ENCODE results near the gene COX7C. TPM values are rescaled to one million over a fixed set of nuclear protein-coding genes. Genes with fewer than 3 reads are reported as not detected.

Gene COX7C
- total and polyA plus RNA-seq, 9 of the 15 experiments (the other 6 are each of a cell fraction or from before 2014, with no cell fraction given), result 576 to 1,783 (median 996) TPM

DNA sequence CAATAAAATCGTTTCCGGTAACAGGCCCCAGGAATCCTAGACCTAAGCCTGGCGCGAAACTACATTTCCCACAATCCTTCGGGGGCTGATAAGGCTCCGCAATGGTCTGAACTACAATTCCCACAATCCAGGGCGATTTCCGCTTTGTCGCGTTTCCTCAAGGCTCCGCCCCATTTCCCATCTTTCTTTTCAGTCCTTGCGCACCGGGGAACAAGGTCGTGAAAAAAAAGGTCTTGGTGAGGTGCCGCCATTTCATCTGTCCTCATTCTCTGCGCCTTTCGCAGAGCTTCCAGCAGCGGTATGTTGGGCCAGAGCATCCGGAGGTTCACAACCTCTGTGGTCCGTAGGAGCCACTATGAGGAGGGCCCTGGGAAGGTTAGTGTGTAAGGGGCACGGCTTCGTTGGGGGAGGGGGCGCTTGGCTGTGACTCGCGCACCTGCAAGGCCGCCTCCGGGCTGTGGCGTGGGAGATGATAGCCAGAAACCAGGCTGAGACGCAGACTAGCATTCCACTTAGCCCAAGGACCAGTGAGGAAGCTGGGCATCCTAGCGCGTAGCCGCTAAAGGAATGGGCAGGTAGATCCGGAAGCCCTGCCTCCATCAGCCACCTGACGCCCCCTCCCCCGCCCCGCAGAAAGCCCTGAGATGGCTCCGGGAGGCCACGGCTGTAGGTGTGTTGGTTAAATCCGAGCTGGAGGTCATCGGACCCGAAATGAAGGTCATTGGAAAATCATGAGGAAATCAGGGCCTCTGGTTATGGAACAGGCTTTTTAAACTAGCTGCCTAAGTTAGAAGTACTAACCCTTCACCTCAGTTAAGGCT lies at the start of gene COX7C (continued):
- TF ChIP-seq, protein P1, sequence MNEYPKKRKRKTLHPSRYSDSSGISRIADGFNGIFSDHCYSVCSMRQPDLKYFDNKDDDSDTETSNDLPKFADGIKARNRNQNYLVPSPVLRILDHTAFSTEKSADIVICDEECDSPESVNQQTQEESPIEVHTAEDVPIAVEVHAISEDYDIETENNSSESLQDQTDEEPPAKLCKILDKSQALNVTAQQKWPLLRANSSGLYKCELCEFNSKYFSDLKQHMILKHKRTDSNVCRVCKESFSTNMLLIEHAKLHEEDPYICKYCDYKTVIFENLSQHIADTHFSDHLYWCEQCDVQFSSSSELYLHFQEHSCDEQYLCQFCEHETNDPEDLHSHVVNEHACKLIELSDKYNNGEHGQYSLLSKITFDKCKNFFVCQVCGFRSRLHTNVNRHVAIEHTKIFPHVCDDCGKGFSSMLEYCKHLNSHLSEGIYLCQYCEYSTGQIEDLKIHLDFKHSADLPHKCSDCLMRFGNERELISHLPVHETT (CRISPR knock-in tag; conservative IDR thresholded peaks at IDR 0.05 in 1 of 2, IDR thresholded peaks at IDR 0.05 in 1 of 2), result no peak
- TF ChIP-seq, protein P2, sequence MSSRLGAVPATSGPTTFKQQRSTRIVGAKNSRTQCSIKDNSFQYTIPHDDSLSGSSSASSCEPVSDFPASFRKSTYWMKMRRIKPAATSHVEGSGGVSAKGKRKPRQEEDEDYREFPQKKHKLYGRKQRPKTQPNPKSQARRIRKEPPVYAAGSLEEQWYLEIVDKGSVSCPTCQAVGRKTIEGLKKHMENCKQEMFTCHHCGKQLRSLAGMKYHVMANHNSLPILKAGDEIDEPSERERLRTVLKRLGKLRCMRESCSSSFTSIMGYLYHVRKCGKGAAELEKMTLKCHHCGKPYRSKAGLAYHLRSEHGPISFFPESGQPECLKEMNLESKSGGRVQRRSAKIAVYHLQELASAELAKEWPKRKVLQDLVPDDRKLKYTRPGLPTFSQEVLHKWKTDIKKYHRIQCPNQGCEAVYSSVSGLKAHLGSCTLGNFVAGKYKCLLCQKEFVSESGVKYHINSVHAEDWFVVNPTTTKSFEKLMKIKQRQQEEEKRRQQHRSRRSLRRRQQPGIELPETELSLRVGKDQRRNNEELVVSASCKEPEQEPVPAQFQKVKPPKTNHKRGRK (tag; IDR thresholded peaks at IDR 0.05), result no peak
- no peak for TF ChIP-seq C11orf30 (IDR thresholded peaks at IDR 0.05; ENCODE audit: low read depth)
- no peak for TF ChIP-seq MECOM (CRISPR knock-in tag; IDR thresholded peaks at IDR 0.05)
- no peak for TF ChIP-seq PHF21A (IDR thresholded peaks at IDR 0.05; ENCODE audit: borderline replicate concordance, low read depth)
- no peak for TF ChIP-seq HDGF (IDR thresholded peaks at IDR 0.05)
- TF ChIP-seq ZNF79 (CRISPR knock-in tag; IDR thresholded peaks at IDR 0.05; ENCODE audit: low read depth), result no peak
- no peak for TF ChIP-seq FOXM1 (IDR thresholded peaks at IDR 0.05; ENCODE audit: low read depth)
- no peak for TF ChIP-seq FOXM1 (CRISPR knock-in tag; IDR thresholded peaks at IDR 0.05; ENCODE audit: low read depth)
- no peak for TF ChIP-seq IRF2 (CRISPR knock-in tag; IDR thresholded peaks at IDR 0.05)
- no peak for TF ChIP-seq NFATC3 (IDR thresholded peaks at IDR 0.05)
- TF ChIP-seq, protein P3, sequence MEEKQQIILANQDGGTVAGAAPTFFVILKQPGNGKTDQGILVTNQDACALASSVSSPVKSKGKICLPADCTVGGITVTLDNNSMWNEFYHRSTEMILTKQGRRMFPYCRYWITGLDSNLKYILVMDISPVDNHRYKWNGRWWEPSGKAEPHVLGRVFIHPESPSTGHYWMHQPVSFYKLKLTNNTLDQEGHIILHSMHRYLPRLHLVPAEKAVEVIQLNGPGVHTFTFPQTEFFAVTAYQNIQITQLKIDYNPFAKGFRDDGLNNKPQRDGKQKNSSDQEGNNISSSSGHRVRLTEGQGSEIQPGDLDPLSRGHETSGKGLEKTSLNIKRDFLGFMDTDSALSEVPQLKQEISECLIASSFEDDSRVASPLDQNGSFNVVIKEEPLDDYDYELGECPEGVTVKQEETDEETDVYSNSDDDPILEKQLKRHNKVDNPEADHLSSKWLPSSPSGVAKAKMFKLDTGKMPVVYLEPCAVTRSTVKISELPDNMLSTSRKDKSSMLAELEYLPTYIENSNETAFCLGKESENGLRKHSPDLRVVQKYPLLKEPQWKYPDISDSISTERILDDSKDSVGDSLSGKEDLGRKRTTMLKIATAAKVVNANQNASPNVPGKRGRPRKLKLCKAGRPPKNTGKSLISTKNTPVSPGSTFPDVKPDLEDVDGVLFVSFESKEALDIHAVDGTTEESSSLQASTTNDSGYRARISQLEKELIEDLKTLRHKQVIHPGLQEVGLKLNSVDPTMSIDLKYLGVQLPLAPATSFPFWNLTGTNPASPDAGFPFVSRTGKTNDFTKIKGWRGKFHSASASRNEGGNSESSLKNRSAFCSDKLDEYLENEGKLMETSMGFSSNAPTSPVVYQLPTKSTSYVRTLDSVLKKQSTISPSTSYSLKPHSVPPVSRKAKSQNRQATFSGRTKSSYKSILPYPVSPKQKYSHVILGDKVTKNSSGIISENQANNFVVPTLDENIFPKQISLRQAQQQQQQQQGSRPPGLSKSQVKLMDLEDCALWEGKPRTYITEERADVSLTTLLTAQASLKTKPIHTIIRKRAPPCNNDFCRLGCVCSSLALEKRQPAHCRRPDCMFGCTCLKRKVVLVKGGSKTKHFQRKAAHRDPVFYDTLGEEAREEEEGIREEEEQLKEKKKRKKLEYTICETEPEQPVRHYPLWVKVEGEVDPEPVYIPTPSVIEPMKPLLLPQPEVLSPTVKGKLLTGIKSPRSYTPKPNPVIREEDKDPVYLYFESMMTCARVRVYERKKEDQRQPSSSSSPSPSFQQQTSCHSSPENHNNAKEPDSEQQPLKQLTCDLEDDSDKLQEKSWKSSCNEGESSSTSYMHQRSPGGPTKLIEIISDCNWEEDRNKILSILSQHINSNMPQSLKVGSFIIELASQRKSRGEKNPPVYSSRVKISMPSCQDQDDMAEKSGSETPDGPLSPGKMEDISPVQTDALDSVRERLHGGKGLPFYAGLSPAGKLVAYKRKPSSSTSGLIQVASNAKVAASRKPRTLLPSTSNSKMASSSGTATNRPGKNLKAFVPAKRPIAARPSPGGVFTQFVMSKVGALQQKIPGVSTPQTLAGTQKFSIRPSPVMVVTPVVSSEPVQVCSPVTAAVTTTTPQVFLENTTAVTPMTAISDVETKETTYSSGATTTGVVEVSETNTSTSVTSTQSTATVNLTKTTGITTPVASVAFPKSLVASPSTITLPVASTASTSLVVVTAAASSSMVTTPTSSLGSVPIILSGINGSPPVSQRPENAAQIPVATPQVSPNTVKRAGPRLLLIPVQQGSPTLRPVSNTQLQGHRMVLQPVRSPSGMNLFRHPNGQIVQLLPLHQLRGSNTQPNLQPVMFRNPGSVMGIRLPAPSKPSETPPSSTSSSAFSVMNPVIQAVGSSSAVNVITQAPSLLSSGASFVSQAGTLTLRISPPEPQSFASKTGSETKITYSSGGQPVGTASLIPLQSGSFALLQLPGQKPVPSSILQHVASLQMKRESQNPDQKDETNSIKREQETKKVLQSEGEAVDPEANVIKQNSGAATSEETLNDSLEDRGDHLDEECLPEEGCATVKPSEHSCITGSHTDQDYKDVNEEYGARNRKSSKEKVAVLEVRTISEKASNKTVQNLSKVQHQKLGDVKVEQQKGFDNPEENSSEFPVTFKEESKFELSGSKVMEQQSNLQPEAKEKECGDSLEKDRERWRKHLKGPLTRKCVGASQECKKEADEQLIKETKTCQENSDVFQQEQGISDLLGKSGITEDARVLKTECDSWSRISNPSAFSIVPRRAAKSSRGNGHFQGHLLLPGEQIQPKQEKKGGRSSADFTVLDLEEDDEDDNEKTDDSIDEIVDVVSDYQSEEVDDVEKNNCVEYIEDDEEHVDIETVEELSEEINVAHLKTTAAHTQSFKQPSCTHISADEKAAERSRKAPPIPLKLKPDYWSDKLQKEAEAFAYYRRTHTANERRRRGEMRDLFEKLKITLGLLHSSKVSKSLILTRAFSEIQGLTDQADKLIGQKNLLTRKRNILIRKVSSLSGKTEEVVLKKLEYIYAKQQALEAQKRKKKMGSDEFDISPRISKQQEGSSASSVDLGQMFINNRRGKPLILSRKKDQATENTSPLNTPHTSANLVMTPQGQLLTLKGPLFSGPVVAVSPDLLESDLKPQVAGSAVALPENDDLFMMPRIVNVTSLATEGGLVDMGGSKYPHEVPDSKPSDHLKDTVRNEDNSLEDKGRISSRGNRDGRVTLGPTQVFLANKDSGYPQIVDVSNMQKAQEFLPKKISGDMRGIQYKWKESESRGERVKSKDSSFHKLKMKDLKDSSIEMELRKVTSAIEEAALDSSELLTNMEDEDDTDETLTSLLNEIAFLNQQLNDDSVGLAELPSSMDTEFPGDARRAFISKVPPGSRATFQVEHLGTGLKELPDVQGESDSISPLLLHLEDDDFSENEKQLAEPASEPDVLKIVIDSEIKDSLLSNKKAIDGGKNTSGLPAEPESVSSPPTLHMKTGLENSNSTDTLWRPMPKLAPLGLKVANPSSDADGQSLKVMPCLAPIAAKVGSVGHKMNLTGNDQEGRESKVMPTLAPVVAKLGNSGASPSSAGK (IDR thresholded peaks at IDR 0.05), result no peak
- TF ChIP-seq EZH2 (IDR thresholded peaks at IDR 0.05; ENCODE audit: borderline replicate concordance, low read depth, low read length), result no peak
